ENCODE measurements around the gene NAB2.
"Not testable (repeated sequence)": the region's sequence is repeated elsewhere in the genome, so short reads cannot be mapped to it uniquely, and the experiment has no call there.

Gene NAB2, protein sequence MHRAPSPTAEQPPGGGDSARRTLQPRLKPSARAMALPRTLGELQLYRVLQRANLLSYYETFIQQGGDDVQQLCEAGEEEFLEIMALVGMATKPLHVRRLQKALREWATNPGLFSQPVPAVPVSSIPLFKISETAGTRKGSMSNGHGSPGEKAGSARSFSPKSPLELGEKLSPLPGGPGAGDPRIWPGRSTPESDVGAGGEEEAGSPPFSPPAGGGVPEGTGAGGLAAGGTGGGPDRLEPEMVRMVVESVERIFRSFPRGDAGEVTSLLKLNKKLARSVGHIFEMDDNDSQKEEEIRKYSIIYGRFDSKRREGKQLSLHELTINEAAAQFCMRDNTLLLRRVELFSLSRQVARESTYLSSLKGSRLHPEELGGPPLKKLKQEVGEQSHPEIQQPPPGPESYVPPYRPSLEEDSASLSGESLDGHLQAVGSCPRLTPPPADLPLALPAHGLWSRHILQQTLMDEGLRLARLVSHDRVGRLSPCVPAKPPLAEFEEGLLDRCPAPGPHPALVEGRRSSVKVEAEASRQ

DNA sequence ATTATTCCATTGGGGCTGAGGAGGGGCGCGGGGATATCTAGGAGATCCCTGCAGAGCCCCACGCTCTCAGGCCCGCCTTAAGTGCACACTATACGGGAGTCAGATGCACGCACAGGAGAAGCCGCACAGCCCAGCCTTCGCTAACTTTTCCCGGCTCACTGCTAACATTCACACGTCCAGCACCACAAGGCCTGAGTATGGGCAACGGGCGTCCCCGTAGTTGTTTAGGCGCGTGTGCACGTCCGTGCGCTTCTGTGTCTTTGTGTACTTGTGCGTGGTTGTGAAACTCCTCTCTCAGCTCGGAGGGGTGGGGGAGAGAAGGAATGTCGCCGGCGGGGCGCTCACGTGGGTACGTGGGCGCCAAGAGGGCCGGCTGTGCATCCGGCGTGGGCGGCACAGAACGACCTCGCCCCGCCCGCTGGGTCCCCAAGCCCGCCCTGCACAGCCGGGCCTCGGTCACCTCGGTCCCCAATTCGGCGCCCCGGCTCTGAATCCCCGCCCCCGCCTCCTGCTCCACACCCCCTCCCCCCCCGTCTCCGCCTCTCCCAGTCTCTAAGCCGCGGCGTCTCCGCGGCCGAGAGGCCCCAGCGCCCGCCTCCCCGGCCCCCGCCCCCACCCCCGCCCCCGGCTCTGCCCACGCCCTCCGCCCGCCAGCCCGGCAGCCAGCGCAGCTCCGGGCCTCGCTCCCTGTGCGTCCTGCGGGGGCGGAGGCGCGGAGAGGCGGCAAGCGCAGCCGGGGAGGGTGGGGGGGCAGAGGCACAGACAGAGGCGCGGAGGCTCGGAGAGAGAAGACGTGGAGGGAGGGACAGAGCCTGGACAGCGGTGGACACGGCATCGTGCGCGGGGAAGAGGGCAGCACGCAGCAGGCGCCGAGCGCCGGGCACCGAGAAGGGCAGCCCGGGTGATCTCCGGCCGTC, at the start of gene NAB2:
Gene NAB2 (plus strand): TSS at position 761 of the 917 bp plus-strand sequence. CDS start 158 bp downstream, outside the sequence.
- peak within 1 kb of the TSS; percentile 94 for H3K4me3 ChIP-seq (ENCODE audit: low read depth, low read length)
- peak; percentile 95 for DNase-seq (ENCODE audit: low read depth)

DNA sequence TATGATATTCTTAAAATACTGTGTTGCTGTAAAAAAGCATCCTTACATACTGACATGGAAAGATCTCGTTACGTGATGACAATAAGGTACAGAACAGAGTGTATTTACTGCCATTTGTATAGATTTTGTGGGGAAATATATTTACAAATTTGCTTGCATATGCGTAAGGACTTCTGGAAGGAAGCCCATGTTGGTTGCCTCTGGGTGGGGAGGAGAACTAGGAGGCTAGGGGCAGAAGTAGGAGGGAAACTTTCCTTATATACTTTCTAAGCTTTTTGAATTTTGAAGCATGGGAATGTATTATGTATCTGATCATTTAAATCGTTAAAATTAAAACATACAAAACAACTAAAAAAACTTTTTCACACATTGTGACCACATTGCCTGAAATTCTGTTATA, 48.7 kb upstream of the NAB2 start:
- no peak for DNase-seq (ENCODE audit: low read depth)
- H3K4me3 ChIP-seq (ENCODE audit: low read depth, low read length) = no peak overlapping the region

DNA sequence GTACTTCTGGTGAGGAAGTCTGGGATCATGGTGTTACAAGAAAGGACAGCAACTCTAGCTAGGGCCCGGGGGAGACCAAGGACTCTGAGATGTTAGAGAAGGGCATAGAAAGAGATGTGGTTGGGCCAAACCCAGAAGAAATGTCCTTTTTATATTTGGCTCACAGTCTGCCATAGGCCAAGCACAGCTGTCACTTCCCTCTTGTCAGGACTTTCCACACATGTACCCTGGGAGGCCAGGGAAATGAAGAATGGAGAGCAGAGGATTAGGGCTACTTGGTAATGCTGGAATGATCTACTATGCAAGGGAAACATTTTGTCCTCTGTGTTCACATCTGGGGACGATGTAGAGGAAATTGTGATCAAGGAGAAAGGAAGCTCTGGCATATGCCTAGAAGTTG, 48.2 kb upstream of the NAB2 start:
- H3K4me3 ChIP-seq (ENCODE audit: low read depth, low read length) = no peak overlapping the region
- no peak for DNase-seq (ENCODE audit: low read depth)

DNA sequence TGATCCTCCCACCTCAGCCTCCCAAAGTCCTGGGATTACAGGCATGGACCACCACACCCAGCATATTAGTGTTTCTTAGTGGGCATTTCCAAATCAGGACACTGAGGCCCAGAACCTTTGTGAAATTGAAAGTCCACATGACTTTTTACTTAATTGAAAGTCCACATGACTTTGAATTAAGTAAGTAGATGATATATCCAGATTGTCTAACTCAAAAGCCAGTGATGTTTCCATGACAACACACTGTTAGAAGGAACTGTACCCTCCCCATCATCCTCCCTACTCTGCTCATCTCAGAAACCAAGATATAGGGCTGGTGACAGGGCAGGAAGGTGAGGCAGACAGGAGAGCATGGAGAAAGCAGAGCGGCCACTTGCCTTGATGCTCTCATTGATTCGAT, 46.2 kb upstream of the NAB2 start:
- no peak for DNase-seq (ENCODE audit: low read depth)
- H3K4me3 ChIP-seq (ENCODE audit: low read depth, low read length) = no peak overlapping the region

DNA sequence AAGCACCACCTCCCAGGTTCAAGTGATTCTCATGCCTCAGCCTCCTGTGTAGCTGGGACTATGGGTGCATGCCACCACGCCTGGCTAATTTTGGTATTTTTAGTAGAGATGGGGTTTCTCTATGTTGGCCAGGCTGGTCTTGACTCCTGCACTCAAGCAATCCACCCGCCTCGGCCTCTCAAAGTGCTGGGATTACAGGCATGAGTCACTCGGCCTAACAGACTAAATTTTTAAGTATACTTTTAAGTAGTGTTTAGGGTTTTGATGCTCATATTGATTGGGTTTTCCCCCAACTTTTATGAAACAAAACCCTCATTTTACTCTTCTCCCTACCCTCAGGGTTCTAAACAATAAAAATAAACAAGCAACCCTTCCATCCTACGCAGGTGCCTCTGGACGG, 44.4 kb upstream of the NAB2 start:
- H3K4me3 ChIP-seq (ENCODE audit: low read depth, low read length) = no peak overlapping the region
- DNase-seq (ENCODE audit: low read depth) = no peak

DNA sequence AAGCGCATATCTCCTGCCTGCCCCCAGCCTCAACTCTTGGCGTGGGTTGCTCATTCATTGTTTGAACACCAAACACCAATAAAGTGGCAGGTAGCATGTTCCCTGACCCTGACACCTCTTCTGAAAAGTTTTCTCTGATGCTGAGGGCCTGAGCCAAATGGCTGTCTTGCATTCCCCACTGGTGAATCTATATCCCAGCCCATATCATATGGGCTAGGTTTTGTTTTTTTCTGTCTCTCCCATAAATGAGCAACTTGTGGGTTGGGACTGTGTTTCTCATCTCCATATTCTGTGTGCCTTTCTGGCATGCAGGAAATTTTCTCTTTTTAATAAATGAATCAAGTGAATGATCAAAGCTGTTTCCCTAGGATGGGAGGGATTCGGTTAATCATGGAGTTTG, 44.0 kb upstream of the NAB2 start:
- DNase-seq (ENCODE audit: low read depth) = no peak
- H3K4me3 ChIP-seq (ENCODE audit: low read depth, low read length) = no peak overlapping the region

DNA sequence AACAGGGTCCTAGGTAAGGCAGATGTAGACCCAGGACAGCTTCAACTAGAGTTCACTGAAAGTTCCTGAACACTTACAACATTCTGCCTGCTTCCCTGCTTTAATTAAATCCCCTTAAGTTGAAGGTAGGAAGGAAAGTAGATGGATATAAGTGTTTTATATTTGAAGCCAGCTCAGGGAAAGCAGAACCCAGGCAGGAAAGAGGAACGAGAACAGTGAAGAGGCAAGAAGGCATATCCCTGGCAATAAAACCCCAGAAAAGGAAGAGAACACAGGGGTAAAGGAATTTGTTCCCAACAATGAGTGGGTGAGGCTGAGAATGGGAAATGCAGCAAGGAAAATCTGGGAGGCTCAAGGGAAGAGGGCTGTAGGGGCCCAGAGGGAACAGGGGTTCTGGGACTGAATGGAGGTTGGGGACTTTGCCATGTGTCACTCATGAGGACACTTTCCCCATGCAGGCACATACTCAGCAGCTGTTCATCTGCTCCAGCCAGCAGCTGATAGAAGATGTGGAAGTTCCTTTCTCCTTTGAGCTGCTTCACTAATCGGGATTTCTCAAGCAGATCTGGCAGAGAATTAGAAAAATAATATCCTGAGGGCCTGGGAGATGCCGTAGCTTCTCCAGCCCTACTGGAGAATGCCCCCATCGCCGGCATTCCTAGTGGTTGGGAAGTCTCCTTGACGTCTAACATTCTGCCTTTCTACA, 42.7 kb upstream of the NAB2 start:
- DNase-seq (ENCODE audit: low read depth) = no peak
- no peak overlapping the region for H3K4me3 ChIP-seq (ENCODE audit: low read depth, low read length)

DNA sequence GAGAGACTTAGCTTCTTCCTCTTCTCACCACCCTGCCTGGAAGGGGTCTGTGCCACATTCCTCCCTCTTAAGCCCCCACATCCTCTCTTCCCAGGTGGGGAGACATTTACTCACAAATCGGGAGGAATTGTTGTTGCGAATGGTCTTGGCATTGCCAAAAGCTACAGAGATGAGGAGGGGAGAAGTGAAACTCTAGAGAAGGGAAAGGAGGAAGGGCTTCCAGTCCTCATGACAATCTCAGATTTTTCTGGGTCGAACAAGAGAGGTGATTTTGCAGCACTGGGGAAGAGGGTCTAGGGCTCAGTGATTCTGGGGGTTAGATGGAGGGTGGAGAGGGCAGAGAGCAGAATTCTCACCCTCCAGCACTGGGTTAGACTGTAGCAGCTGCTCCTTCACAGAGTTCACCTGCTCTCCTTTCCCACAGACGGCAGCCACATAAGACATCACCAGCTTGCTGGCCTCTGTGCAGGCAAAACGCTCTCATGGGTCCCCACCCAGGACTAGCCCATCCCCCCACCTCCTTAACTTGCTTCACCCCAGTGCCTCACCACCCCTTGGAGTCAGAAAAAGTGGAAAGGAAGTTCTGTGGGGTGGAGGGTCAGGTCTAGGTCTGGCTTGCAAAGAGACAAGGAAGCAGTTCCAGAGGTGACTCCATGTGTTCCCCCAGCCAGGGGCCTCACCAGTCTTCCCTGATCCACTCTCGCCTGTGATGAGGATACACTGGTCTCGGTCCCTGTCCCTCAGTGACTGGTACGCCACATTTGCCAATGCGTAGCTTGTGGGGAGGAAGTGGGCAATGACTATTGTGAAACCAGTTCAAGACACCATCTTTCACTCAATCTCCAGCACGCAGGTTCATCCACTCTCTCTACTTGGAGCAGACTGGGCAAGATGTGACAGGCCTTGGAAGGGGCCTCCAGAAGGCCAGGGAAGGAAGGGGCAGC, 41.7 kb upstream of the NAB2 start:
- H3K4me3 ChIP-seq (ENCODE audit: low read depth, low read length) = no peak overlapping the region
- DNase-seq (ENCODE audit: low read depth) = no peak

DNA sequence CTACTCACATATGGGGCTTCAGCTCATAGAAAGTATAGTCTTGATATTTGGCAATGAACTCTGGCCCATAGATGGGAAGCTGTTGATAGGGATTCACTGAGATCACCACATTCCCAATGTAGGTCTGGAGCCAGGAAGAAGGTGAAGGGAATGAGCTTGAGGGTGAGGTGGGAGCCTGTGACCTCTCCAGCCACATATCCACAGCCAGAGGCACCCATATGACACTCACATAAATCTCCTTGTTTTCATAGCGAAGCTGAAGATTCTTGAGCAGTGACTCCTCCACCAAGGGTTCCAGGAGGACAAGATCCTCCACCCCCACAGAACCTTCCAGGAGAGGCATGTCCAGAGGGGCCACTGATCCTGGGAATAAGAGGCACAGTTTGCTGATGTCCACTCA, 40.9 kb upstream of the NAB2 start:
- no peak for DNase-seq (ENCODE audit: low read depth)
- no peak overlapping the region for H3K4me3 ChIP-seq (ENCODE audit: low read depth, low read length)

- no peak for DNase-seq (ENCODE audit: low read depth)
- no peak overlapping the region for H3K4me3 ChIP-seq (ENCODE audit: low read depth, low read length)
Observed at GRCh38 chr12:57048423-57049118, 40.3 kb upstream of the NAB2 start.

- no peak overlapping the region for H3K4me3 ChIP-seq (ENCODE audit: low read depth, low read length)
- no peak for DNase-seq (ENCODE audit: low read depth)
Observed at GRCh38 chr12:57049119-57049446, 39.8 kb upstream of the NAB2 start.

GRCh38 chr12:57049890-57050289, 39.0 kb upstream of the NAB2 start, which contains the start of gene MYO1A:
MYO1A (minus strand) TSS chr12:57050129; CDS start chr12:57048323, 1,806 bp downstream.
- no peak for DNase-seq (ENCODE audit: low read depth)
- H3K4me3 ChIP-seq (ENCODE audit: low read depth, low read length) = no peak within 1 kb of the TSS

DNA sequence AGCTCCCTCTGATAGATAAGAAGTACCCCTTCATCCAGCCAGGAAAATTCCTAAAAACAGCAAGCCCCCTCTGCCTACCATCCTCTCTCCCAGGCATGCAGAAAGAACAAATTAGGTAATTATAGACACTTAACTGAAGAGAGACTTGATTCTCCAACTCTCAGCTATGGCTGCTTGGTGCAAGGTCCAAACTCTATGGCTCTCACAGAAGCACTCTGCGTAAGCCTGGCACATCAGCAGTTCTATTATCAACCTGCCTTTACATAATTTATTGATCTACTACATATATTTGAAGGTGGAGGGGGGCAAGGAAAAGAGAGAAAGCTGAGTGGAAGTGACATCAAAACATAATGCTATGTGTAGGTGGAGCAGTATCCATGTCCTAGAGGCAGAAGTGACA, 37.9 kb upstream of the NAB2 start:
- no peak for DNase-seq (ENCODE audit: low read depth)
- H3K4me3 ChIP-seq (ENCODE audit: low read depth, low read length) = no peak overlapping the region

GRCh38 chr12:57053146-57053545, 35.8 kb upstream of the NAB2 start:
- H3K4me3 ChIP-seq (ENCODE audit: low read depth, low read length); DNase-seq (ENCODE audit: low read depth): not testable (repeated sequence)

- not testable (repeated sequence) for H3K4me3 ChIP-seq (ENCODE audit: low read depth, low read length); DNase-seq (ENCODE audit: low read depth)
Observed at GRCh38 chr12:57053901-57054300, 35.0 kb upstream of the NAB2 start.

DNA sequence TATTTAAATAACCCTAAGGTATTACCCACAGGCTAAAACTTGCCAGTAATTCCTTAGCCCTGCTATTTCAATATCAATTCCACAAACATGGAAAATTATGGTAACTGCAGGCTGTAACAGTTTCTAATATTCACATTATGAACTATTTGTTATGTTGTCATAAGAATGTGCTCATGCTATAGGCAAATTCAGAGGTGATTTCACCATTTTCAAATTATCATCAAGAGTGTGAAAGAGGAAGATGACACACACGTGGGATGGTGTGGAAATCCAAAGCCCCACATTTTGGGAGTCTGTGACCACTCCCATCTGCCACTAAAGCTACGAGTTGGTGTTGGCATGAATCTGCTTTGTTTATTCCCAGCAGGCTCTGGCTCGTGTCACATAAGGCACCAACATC, 33.1 kb upstream of the NAB2 start:
- no peak overlapping the region for H3K4me3 ChIP-seq (ENCODE audit: low read depth, low read length)
- no peak for DNase-seq (ENCODE audit: low read depth)

DNA sequence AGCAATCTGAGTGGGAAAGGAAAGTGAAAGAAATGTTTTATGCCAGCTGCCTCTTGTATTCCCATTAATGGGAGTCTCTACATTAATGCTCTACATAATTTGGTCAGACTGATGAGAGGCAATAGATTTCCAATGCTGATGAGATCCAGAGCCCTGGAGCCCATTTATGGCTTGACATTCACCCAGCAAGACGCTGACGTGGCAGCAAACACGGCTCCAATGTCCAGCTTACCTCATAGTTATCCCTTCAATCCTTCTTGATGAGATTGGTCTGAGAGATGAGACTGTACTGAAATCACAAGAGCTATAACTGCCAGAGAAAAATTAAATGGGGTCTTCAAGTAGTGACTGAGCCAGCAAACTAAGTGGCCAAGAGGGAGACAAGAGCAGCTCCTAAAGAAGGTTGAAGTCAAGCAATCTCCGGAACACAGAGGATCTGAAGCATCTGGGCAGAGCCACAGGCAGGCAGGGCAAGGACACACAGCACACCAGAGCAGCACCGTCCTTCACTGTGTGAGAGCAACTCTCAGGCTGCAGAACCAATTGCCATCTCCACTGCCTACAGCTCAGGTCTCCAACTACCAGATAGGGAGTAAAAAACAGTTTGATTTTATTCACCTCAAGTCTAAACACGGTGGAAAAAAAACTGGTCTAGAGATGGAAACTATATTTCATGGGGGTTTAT, 31.7 kb upstream of the NAB2 start:
- H3K4me3 ChIP-seq (ENCODE audit: low read depth, low read length) = no peak overlapping the region
- DNase-seq (ENCODE audit: low read depth) = no peak

GRCh38 chr12:57058454-57058853, 30.5 kb upstream of the NAB2 start:
- DNase-seq (ENCODE audit: low read depth) = no peak
- no peak overlapping the region for H3K4me3 ChIP-seq (ENCODE audit: low read depth, low read length)

All from skeletal muscle cell (primary cell).